ENCODE results near the gene LEMD3.

LEMD3 gene

DNA sequence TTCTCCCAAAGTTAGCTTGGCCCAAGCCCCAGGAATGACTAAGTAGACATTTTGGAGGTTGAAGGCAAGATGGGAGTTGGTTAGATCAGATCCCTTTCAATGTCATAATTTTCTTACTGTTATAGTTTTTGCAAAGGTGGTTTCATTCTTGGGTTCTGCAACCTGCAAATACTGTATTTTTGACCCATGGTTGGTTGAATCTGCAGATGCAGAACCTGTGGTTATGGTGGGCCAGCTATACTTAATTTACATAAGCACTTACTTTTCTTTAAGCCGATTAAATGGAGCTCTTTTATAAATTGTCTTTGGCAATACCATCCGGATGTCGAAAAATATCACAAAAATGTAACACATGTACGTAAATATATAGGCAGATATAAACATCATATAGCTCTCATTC, 25.6 kb downstream of the LEMD3 start:
- peaks cover 13% of the 10 kb centered on the region; the same call in 1 of the 2 replicates for H4K20me1 ChIP-seq (ENCODE audit: insufficient read depth, low read length)
- TF ChIP-seq EZH2 (IDR thresholded peaks at IDR 0.05; ENCODE audit: borderline replicate concordance, low read depth, low read length, severe bottlenecking), result no peak
- TF ChIP-seq, protein P1, sequence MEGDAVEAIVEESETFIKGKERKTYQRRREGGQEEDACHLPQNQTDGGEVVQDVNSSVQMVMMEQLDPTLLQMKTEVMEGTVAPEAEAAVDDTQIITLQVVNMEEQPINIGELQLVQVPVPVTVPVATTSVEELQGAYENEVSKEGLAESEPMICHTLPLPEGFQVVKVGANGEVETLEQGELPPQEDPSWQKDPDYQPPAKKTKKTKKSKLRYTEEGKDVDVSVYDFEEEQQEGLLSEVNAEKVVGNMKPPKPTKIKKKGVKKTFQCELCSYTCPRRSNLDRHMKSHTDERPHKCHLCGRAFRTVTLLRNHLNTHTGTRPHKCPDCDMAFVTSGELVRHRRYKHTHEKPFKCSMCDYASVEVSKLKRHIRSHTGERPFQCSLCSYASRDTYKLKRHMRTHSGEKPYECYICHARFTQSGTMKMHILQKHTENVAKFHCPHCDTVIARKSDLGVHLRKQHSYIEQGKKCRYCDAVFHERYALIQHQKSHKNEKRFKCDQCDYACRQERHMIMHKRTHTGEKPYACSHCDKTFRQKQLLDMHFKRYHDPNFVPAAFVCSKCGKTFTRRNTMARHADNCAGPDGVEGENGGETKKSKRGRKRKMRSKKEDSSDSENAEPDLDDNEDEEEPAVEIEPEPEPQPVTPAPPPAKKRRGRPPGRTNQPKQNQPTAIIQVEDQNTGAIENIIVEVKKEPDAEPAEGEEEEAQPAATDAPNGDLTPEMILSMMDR (IDR thresholded peaks at IDR 0.05; ENCODE audit: borderline replicate concordance, extremely low read depth, low read length, poor library complexity, severe bottlenecking), result no peak
- no peak overlapping the region for H3K4me2 ChIP-seq (ENCODE audit: insufficient read depth, low read length)
- peaks cover 24% of the 10 kb centered on the region for H3K36me3 ChIP-seq (ENCODE audit: insufficient read depth, low read length)
- no peak overlapping the region for H2AFZ ChIP-seq (ENCODE audit: low read depth, low read length)
- no peak for ATAC-seq (ENCODE audit: insufficient read depth, low read depth)
- no peak overlapping the region for H3K4me3 ChIP-seq (ENCODE audit: low read depth in 1 of 2, low read length in 2 of 2)
- H3K79me2 ChIP-seq (ENCODE audit: insufficient read depth, low read length), result peaks cover 93% of the 10 kb centered on the region
- no peak overlapping the region for H3K9ac ChIP-seq (ENCODE audit: low read depth, low read length)
- H3K27ac ChIP-seq (ENCODE audit: low read length), result no peak overlapping the region
- no peaks in the 10 kb centered on the region for H3K9me3 ChIP-seq (ENCODE audit: insufficient read depth, low read length, severe bottlenecking)
- H3K4me1 ChIP-seq (ENCODE audit: insufficient read depth, low read length), result no peaks in the 10 kb centered on the region; the same call in 1 of the 2 replicates
- DNase-seq, result no peak
- H3K27me3 ChIP-seq (ENCODE audit: insufficient read depth, low read length, poor library complexity), result no peaks in the 10 kb centered on the region

DNA sequence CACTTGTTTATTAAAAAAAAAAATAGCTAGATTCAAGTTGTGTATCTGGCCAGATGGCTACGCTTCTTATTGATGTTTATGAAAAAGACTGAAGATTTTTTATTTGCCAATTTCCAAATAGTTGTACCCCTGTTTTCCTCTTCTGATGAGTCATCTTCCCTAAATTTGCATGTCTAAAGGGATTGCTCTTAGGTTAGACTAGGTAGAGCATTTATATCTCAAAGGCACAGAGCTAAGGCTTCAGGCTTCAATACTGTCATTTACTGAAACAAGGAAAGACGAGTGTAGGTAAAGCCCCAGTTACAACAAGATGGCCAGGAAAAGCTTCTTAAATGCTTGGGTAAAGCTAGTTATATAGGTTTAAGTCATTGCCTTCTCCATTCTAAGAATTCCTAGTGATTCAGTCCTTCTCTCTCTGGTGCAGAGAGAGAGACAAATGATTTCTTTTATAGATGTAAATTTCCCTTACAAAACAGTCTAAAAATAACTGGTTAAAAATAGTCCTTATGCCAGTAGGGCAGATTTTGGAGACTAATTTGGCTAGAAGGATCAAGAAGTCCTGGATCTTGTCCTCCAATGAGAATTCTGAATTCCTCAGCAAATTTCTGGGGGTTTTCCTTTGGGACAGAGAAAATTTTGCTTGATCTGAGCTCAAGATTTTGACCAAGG, 26.1 kb downstream of the LEMD3 start:
- no peak overlapping the region for H2AFZ ChIP-seq (ENCODE audit: low read depth, low read length)
- H3K9ac ChIP-seq (ENCODE audit: low read depth, low read length), result no peak overlapping the region
- peaks cover 24% of the 10 kb centered on the region for H3K36me3 ChIP-seq (ENCODE audit: insufficient read depth, low read length)
- no peak overlapping the region for H3K4me3 ChIP-seq (ENCODE audit: low read depth in 1 of 2, low read length in 2 of 2)
- TF ChIP-seq EZH2 (IDR thresholded peaks at IDR 0.05; ENCODE audit: borderline replicate concordance, low read depth, low read length, severe bottlenecking), result no peak
- TF ChIP-seq, protein P1 (IDR thresholded peaks at IDR 0.05; ENCODE audit: borderline replicate concordance, extremely low read depth, low read length, poor library complexity, severe bottlenecking), result no peak
- no peaks in the 10 kb centered on the region for H3K9me3 ChIP-seq (ENCODE audit: insufficient read depth, low read length, severe bottlenecking)
- no peak overlapping the region for H3K27ac ChIP-seq (ENCODE audit: low read length)
- DNase-seq (no peak), ATAC-seq (ENCODE audit: insufficient read depth, low read depth) (no peak)
- no peak overlapping the region for H3K4me2 ChIP-seq (ENCODE audit: insufficient read depth, low read length)
- peaks cover 11% of the 10 kb centered on the region; the same call in 1 of the 2 replicates for H4K20me1 ChIP-seq (ENCODE audit: insufficient read depth, low read length)
- peaks cover 93% of the 10 kb centered on the region for H3K79me2 ChIP-seq (ENCODE audit: insufficient read depth, low read length)
- H3K4me1 ChIP-seq (ENCODE audit: insufficient read depth, low read length), result no peaks in the 10 kb centered on the region; the same call in 1 of the 2 replicates
- no peaks in the 10 kb centered on the region for H3K27me3 ChIP-seq (ENCODE audit: insufficient read depth, low read length, poor library complexity)

- H3K27ac ChIP-seq (ENCODE audit: low read length), result no peak overlapping the region
- no peaks in the 10 kb centered on the region for H3K9me3 ChIP-seq (ENCODE audit: insufficient read depth, low read length, severe bottlenecking)
- no peak overlapping the region for H3K4me3 ChIP-seq (ENCODE audit: low read depth in 1 of 2, low read length in 2 of 2)
- H3K27me3 ChIP-seq (ENCODE audit: insufficient read depth, low read length, poor library complexity), result no peaks in the 10 kb centered on the region
- H3K9ac ChIP-seq (ENCODE audit: low read depth, low read length), result no peak overlapping the region
- TF ChIP-seq EZH2 (IDR thresholded peaks at IDR 0.05; ENCODE audit: borderline replicate concordance, low read depth, low read length, severe bottlenecking), result no peak
- TF ChIP-seq, protein P1 (IDR thresholded peaks at IDR 0.05; ENCODE audit: borderline replicate concordance, extremely low read depth, low read length, poor library complexity, severe bottlenecking), result no peak
- no peak overlapping the region for H2AFZ ChIP-seq (ENCODE audit: low read depth, low read length)
- H3K36me3 ChIP-seq (ENCODE audit: insufficient read depth, low read length), result peaks cover 24% of the 10 kb centered on the region
- no peaks in the 10 kb centered on the region; the same call in 1 of the 2 replicates for H3K4me1 ChIP-seq (ENCODE audit: insufficient read depth, low read length)
- no peak for DNase-seq
- no peak for ATAC-seq (ENCODE audit: insufficient read depth, low read depth)
- no peak overlapping the region for H3K4me2 ChIP-seq (ENCODE audit: insufficient read depth, low read length)
- H3K79me2 ChIP-seq (ENCODE audit: insufficient read depth, low read length), result peaks cover 95% of the 10 kb centered on the region
- peaks cover 18% of the 10 kb centered on the region; the same call in 1 of the 2 replicates for H4K20me1 ChIP-seq (ENCODE audit: insufficient read depth, low read length)
Observed at GRCh38 chr12:65196762-65197567, 27.6 kb downstream of the LEMD3 start.

Measured in DND-41 (cell line).